Fibroblast of mammary gland (primary cell): ENCODE results near the gene LRRC4.

Experiments used
- DNase-seq: peaks from one replicate; pipeline ENCODE4 v3.0.0-alpha.2; 2010; ENCODE audit warnings: low read depth
- H3K4me3 ChIP-seq: 2 replicates; pipeline ENCODE4 v1.5.1; 2011; ENCODE audit warnings: low read depth, mild to moderate bottlenecking, low read length, moderate library complexity; ENCODE audit not compliant: control insufficient read depth
- CTCF ChIP-seq: conservative IDR thresholded peaks from 2 replicates; pipeline ENCODE4 v1.5.1; 2011; ENCODE audit warnings: low read depth, low read length, inconsistent platforms; ENCODE audit not compliant: control insufficient read depth, insufficient read depth

The LRRC4 gene

GRCh38 chr7:128036226-128036940 lies 5.1 kb upstream of the LRRC4 start:
- DNase-seq: no peak
- H3K4me3 ChIP-seq: no peak overlapping the region
- no peak for TF ChIP-seq CTCF

DNA sequence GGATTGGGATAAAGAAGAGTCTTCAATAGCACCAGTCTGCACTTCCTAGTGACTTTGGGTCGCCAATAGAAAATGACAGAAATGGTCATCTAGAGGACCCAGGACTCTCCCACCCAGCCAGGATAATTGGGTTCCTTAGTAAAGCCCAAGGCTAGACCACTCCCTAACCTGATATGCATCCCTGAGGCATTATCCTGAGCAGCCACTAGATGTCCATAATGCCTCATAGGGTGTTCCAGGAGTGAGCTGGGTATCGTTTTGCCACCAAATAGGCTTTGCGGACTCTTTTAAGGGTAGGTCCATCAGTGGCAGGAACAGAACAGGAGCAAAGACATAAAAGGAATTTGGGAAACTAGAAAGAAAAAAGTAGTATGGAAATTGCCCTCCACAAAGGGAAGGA lies 4.5 kb upstream of the LRRC4 start:
- H3K4me3 ChIP-seq: no peak overlapping the region
- TF ChIP-seq CTCF: peak; percentile 49
- no peak for DNase-seq

- no peak for TF ChIP-seq CTCF
- DNase-seq: no peak
- H3K4me3 ChIP-seq: no peak overlapping the region
Measured at GRCh38 chr7:128034825-128035224, 3.6 kb upstream of the LRRC4 start.

DNA sequence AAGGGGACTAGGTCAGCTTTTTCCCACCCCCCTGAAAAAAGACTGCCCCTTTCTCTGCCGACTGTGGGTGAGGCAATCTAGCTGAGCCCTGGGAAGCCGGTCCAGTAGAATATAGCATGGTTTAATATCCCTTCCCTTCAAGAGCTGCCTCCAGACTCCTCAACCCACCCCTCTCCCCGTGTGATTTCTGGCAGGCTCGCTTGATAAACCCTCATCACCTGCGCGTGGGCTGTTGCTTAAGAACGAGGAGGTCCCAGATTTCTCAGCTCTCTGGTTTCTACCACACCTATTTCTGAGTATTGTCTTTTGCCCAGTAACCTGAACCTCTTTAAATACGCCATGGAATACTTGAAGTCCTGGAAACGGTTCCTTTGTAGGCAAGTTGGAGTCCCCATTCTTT lies 2.0 kb upstream of the LRRC4 start:
- H3K4me3 ChIP-seq: no peak overlapping the region
- TF ChIP-seq CTCF: no peak
- DNase-seq: no peak

- H3K4me3 ChIP-seq: peak overlapping the region; percentile 23
- DNase-seq: no peak
- no peak for TF ChIP-seq CTCF
Measured at GRCh38 chr7:128032605-128033235, 1.5 kb upstream of the LRRC4 start.

DNA sequence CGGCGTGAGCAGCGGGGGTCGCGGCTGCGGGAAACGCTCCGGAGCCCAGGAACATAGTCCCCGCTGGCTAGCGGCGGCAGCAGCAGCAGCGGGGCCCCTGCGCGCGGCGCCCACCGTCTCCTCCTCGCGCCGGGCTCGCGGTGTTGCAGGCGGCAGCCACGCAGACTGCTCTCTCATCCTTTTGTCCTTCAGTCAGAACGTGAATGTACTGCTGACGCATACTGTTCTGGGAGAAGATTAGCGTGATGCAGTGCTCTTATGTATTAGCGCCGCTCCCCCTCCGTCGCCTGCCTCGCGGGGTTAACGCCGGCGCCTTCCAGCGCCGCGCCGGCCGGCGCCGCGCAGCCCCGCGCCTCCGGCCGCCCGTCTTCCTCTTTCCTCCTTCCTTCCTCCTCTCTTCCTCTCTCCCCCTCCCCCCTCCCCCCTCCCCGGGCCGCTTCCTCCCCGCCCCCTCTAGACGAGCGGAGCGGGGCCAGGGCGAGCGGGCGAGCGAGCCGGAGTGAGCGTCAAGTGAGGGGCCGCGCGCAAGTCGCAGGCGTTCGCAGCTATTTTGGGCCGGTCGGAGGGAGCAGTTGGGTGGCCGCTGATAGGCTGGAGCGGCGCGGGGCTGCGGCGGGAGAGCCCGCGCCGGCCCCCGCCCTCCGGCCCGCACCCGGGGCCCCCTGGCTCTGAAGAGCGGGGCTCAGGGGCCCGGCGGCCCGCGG lies 816 bp upstream of the LRRC4 start:
- no peak for TF ChIP-seq CTCF
- DNase-seq: peak; percentile 92
- peak overlapping the region; percentile 21 for H3K4me3 ChIP-seq
